Measurements from ENCODE around the gene SLC12A3. TPM values are rescaled to one million over a fixed set of nuclear protein-coding genes. Genes with fewer than 3 reads are reported as not detected.
A peak's percentile ranks its signal among the peaks of the same experiment; 100 is the strongest.

SLC12A3 gene
- polyA plus RNA-seq, 3 donors, result 0.03 TPM; not detected in 2

- Mint-ChIP-seq H3K4me1 (peaks cover 9% of the 10 kb centered on the region), H3K4me3 (no peak overlapping the region), H3K27ac (no peak overlapping the region), H3K36me3 (no peaks in the 10 kb centered on the region), H3K27me3 (ENCODE audit: low read depth in 3 of 3) (peaks cover 7 to 18% (median 11%) of the 10 kb centered on the region in 3 donors), H3K9me3 (no peaks in the 10 kb centered on the region)
- no peak overlapping the region for H3K4me2 ChIP-seq (replicated peaks; ENCODE audit: extremely low read depth, low read length, poor library complexity, severe bottlenecking)
- no peak overlapping the region for H3K4me3 ChIP-seq (replicated peaks in 1 of 3; ENCODE audit: low read depth in 2 of 3, low read length in 3 of 3)
- WGBS (ENCODE audit: insufficient coverage), result 87% methylated on average over 8 of the region's 9 CpGs
- DNase-seq, result no peak
- no peak overlapping the region for H2AFZ ChIP-seq (ENCODE audit: insufficient read depth, low read depth, low read length, poor library complexity, severe bottlenecking)
- H3K9me3 ChIP-seq (replicated peaks in 1 of 2; ENCODE audit: control insufficient read depth in 1 of 2, insufficient read depth in 1 of 2, low read length in 2 of 2), result no peaks in the 10 kb centered on the region
- no peaks in the 10 kb centered on the region for H3K27me3 ChIP-seq (ENCODE audit: control insufficient read depth in 2 of 2, insufficient read depth in 2 of 2, low read length in 2 of 2)
- H3K9ac ChIP-seq (ENCODE audit: insufficient read depth, low read length, poor library complexity, severe bottlenecking), result no peak overlapping the region
- H3K79me2 ChIP-seq (ENCODE audit: insufficient read depth, low read length), result no peaks in the 10 kb centered on the region
- intact Hi-C loops (cut with micrococcal nuclease), result no loop called here
- H3K4me1 ChIP-seq (ENCODE audit: control insufficient read depth in 1 of 2, insufficient read depth in 2 of 2, low read length in 2 of 2), result peaks cover 7 to 10% of the 10 kb centered on the region in 2 donors
- no peak overlapping the region for H3K27ac ChIP-seq (ENCODE audit: low read depth in 1 of 2, low read length in 2 of 2)
- no peaks in the 10 kb centered on the region for H3K36me3 ChIP-seq (replicated peaks in 1 of 2; ENCODE audit: control insufficient read depth in 1 of 2, insufficient read depth in 2 of 2, low read length in 2 of 2)
- no peaks in the 10 kb centered on the region for H4K20me1 ChIP-seq (ENCODE audit: insufficient read depth, low read length)
- TF ChIP-seq, protein P1, sequence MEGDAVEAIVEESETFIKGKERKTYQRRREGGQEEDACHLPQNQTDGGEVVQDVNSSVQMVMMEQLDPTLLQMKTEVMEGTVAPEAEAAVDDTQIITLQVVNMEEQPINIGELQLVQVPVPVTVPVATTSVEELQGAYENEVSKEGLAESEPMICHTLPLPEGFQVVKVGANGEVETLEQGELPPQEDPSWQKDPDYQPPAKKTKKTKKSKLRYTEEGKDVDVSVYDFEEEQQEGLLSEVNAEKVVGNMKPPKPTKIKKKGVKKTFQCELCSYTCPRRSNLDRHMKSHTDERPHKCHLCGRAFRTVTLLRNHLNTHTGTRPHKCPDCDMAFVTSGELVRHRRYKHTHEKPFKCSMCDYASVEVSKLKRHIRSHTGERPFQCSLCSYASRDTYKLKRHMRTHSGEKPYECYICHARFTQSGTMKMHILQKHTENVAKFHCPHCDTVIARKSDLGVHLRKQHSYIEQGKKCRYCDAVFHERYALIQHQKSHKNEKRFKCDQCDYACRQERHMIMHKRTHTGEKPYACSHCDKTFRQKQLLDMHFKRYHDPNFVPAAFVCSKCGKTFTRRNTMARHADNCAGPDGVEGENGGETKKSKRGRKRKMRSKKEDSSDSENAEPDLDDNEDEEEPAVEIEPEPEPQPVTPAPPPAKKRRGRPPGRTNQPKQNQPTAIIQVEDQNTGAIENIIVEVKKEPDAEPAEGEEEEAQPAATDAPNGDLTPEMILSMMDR (IDR thresholded peaks at IDR 0.05), result no peak
Measured at GRCh38 chr16:56886826-56887225, 21.8 kb downstream of the SLC12A3 start.

GRCh38 chr16:56888806-56889205 lies 23.8 kb downstream of the SLC12A3 start:
- intact Hi-C loops (cut with micrococcal nuclease), result no loop called here
- no peak overlapping the region for H3K9ac ChIP-seq (ENCODE audit: insufficient read depth, low read length, poor library complexity, severe bottlenecking)
- H3K27ac ChIP-seq (ENCODE audit: low read depth in 1 of 2, low read length in 2 of 2), result no peak overlapping the region
- peak; percentile 67 to 85 (median 79) for DNase-seq
- Mint-ChIP-seq H3K27me3 (ENCODE audit: low read depth in 3 of 3) (peaks cover 9 to 18% (median 13%) of the 10 kb centered on the region in 3 donors), H3K27ac (peak overlapping the region in 1 of 7 donors; percentile 30), H3K9me3 (no peaks in the 10 kb centered on the region), H3K36me3 (no peaks in the 10 kb centered on the region), H3K4me1 (peaks cover 9% of the 10 kb centered on the region), H3K4me3 (no peak overlapping the region)
- H3K27me3 ChIP-seq (ENCODE audit: control insufficient read depth in 2 of 2, insufficient read depth in 2 of 2, low read length in 2 of 2), result no peaks in the 10 kb centered on the region
- H3K4me3 ChIP-seq (replicated peaks in 1 of 3; ENCODE audit: low read depth in 2 of 3, low read length in 3 of 3), result no peak overlapping the region
- no peak overlapping the region for H2AFZ ChIP-seq (ENCODE audit: insufficient read depth, low read depth, low read length, poor library complexity, severe bottlenecking)
- no peaks in the 10 kb centered on the region for H3K9me3 ChIP-seq (replicated peaks in 1 of 2; ENCODE audit: control insufficient read depth in 1 of 2, insufficient read depth in 1 of 2, low read length in 2 of 2)
- TF ChIP-seq, protein P1 (IDR thresholded peaks at IDR 0.05), result no peak
- H3K4me2 ChIP-seq (replicated peaks; ENCODE audit: extremely low read depth, low read length, poor library complexity, severe bottlenecking), result no peak overlapping the region
- WGBS (ENCODE audit: insufficient coverage), result 29% methylated on average over 3 of the region's 7 CpGs
- no peaks in the 10 kb centered on the region for H4K20me1 ChIP-seq (ENCODE audit: insufficient read depth, low read length)
- no peaks in the 10 kb centered on the region for H3K79me2 ChIP-seq (ENCODE audit: insufficient read depth, low read length)
- no peaks in the 10 kb centered on the region for H3K36me3 ChIP-seq (replicated peaks in 1 of 2; ENCODE audit: control insufficient read depth in 1 of 2, insufficient read depth in 2 of 2, low read length in 2 of 2)
- peaks cover 7 to 10% of the 10 kb centered on the region in 2 donors for H3K4me1 ChIP-seq (ENCODE audit: control insufficient read depth in 1 of 2, insufficient read depth in 2 of 2, low read length in 2 of 2)

All from CD14-positive monocyte (primary cell).